ENCODE data around the gene CTSD.

CTSD gene

GRCh38 chr11:1768141-1768469, 4.4 kb upstream of the CTSD start:
- DNase-seq: no peak

- no peak for DNase-seq
Observed at GRCh38 chr11:1767399-1768140, 3.8 kb upstream of the CTSD start.

GRCh38 chr11:1766719-1767398, 3.1 kb upstream of the CTSD start:
- DNase-seq: no peak

GRCh38 chr11:1765871-1766718, 2.4 kb upstream of the CTSD start:
- DNase-seq: no peak

- DNase-seq: no peak
Observed at GRCh38 chr11:1763336-1763795, 361 bp downstream of the CTSD start.

GRCh38 chr11:1762537-1763302, 1.0 kb downstream of the CTSD start:
- no peak for DNase-seq

GRCh38 chr11:1761857-1762536, 1.7 kb downstream of the CTSD start:
- no peak for DNase-seq

- DNase-seq: no peak
Observed at GRCh38 chr11:1761110-1761856, 2.4 kb downstream of the CTSD start.

- DNase-seq: no peak
Observed at GRCh38 chr11:1760351-1761109, 3.2 kb downstream of the CTSD start.

GRCh38 chr11:1759851-1760220, 3.9 kb downstream of the CTSD start:
- DNase-seq: no peak

GRCh38 chr11:1759151-1759850, 4.4 kb downstream of the CTSD start:
- DNase-seq: no peak

- no peak for DNase-seq
Observed at GRCh38 chr11:1758611-1759150, 5.0 kb downstream of the CTSD start.

- no peak for DNase-seq
Observed at GRCh38 chr11:1757861-1758610, 5.7 kb downstream of the CTSD start.

- DNase-seq: no peak
Observed at GRCh38 chr11:1756791-1757771, 6.6 kb downstream of the CTSD start.

GRCh38 chr11:1755692-1756561, 7.8 kb downstream of the CTSD start:
- no peak for DNase-seq

- no peak for DNase-seq
Observed at GRCh38 chr11:1755344-1755691, 8.4 kb downstream of the CTSD start.
